Measurements from ENCODE around the gene A2M. TPM values are rescaled to one million over a fixed set of nuclear protein-coding genes. Genes with fewer than 3 reads are reported as not detected.

A2M gene
- total and polyA plus RNA-seq, 7 donors = 42.6 to 242 (median 86.0) TPM

DNA sequence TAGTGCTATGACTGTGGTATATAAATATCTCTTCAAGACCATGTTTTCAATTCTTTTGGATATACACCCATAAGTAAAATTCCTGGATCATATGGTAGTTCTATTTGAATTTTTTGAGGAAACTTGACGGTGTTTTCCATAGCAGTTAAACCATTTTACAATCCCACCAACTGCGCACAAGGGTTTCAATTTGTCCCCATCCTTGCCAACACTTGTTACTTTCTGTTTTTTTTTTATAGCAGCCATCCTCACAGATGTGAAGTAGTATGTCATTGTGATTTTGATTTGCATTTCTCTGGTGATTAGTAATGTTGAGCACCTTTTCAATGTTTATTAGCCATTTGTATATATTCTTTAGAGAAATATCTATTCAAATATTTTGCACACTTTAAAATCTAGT, 14.5 kb upstream of the A2M start:
- H3K27me3 ChIP-seq (ENCODE audit: insufficient read depth in 3 of 3, low read length in 2 of 3) = no peaks in the 10 kb centered on the region
- intact Hi-C loops (cut with DNase I) = no loop called here
- H3K4me1 ChIP-seq = no peaks in the 10 kb centered on the region
- H3K27ac ChIP-seq = no peak overlapping the region
- no peaks in the 10 kb centered on the region for H3K36me3 ChIP-seq (ENCODE audit: insufficient read depth in 1 of 2, low read depth in 1 of 2)
- 44 to 92% (median 70%) methylated on average over 2 of the region's 2 CpGs for WGBS, 3 donors
- H3K9me3 ChIP-seq = peaks cover 3% of the 10 kb centered on the region
- DNase-seq (no peak), ATAC-seq (no peak)
- TF ChIP-seq, protein P1, sequence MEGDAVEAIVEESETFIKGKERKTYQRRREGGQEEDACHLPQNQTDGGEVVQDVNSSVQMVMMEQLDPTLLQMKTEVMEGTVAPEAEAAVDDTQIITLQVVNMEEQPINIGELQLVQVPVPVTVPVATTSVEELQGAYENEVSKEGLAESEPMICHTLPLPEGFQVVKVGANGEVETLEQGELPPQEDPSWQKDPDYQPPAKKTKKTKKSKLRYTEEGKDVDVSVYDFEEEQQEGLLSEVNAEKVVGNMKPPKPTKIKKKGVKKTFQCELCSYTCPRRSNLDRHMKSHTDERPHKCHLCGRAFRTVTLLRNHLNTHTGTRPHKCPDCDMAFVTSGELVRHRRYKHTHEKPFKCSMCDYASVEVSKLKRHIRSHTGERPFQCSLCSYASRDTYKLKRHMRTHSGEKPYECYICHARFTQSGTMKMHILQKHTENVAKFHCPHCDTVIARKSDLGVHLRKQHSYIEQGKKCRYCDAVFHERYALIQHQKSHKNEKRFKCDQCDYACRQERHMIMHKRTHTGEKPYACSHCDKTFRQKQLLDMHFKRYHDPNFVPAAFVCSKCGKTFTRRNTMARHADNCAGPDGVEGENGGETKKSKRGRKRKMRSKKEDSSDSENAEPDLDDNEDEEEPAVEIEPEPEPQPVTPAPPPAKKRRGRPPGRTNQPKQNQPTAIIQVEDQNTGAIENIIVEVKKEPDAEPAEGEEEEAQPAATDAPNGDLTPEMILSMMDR (IDR thresholded peaks at IDR 0.05) = no peak
- H3K4me3 ChIP-seq = no peak overlapping the region

GRCh38 chr12:9127936-9128663, 12.4 kb upstream of the A2M start:
- H3K27ac ChIP-seq = no peak overlapping the region

GRCh38 chr12:9127484-9127883, 11.8 kb upstream of the A2M start:
- DNase-seq (peak in 1 of 2 donors; percentile 30), ATAC-seq (no peak)
- H3K4me1 ChIP-seq = no peaks in the 10 kb centered on the region
- 96 to 97% (median 96%) methylated on average over 21 of the region's 21 CpGs for WGBS, 3 donors
- H3K36me3 ChIP-seq (ENCODE audit: insufficient read depth in 1 of 2, low read depth in 1 of 2) = no peaks in the 10 kb centered on the region
- H3K27me3 ChIP-seq (ENCODE audit: insufficient read depth in 3 of 3, low read length in 2 of 3) = no peaks in the 10 kb centered on the region
- H3K4me3 ChIP-seq = no peak overlapping the region
- peaks cover 3% of the 10 kb centered on the region for H3K9me3 ChIP-seq
- TF ChIP-seq, protein P1 (IDR thresholded peaks at IDR 0.05) = no peak
- intact Hi-C loops (cut with DNase I) = no loop called here
- H3K27ac ChIP-seq = no peak overlapping the region

More at GRCh38 chr12:9127936-9128663, 12.4 kb upstream of the A2M start:
- intact Hi-C loops (cut with DNase I) = no loop called here
- 94 to 95% (median 94%) methylated on average over 36 of the region's 36 CpGs for WGBS, 3 donors
- TF ChIP-seq, protein P1 (IDR thresholded peaks at IDR 0.05) = no peak
- Histone ChIP-seq H3K27me3 (ENCODE audit: insufficient read depth in 3 of 3, low read length in 2 of 3) (no peaks in the 10 kb centered on the region), H3K36me3 (ENCODE audit: insufficient read depth in 1 of 2, low read depth in 1 of 2) (no peaks in the 10 kb centered on the region), H3K4me3 (no peak overlapping the region), H3K4me1 (no peaks in the 10 kb centered on the region), H3K9me3 (peaks cover 3% of the 10 kb centered on the region)
- DNase-seq (peak in 1 of 2 donors; percentile 33), ATAC-seq (no peak)

- WGBS, 3 donors = 83 to 88% (median 87%) methylated on average over 15 to 16 of the region's 16 CpGs
- Histone ChIP-seq H3K4me3 (no peak overlapping the region), H3K36me3 (ENCODE audit: insufficient read depth in 1 of 2, low read depth in 1 of 2) (no peaks in the 10 kb centered on the region), H3K27me3 (ENCODE audit: insufficient read depth in 3 of 3, low read length in 2 of 3) (no peaks in the 10 kb centered on the region), H3K4me1 (peaks cover 7% of the 10 kb centered on the region), H3K9me3 (no peaks in the 10 kb centered on the region), H3K27ac (no peak overlapping the region)
- DNase-seq = peak in 1 of 2 donors; percentile 48
- intact Hi-C loops (cut with DNase I) = no loop called here
- TF ChIP-seq, protein P1 (IDR thresholded peaks at IDR 0.05) = no peak
- ATAC-seq = no peak
These were observed 8.8 kb upstream of the A2M start for GRCh38 chr12:9124383-9125031.
